Colonic mucosa (tissue), 4 donors: ENCODE data around the gene TLE4. TPM values are rescaled to one million over a fixed set of nuclear protein-coding genes. Genes with fewer than 3 reads are reported as not detected.

Source experiments
- DNase-seq: peaks from one replicate; pipeline ENCODE4 v3.0.0-alpha.2; 2020
- H3K27ac ChIP-seq: fragments of 200-600 bp; one replicate; pipeline ENCODE4 v1.8.0; 2021
- H3K27me3 ChIP-seq: fragments of 200-600 bp; one replicate; pipeline ENCODE4 v1.8.0; 2021
- H3K36me3 ChIP-seq: fragments of 200-600 bp; one replicate; pipeline ENCODE4 v1.8.0; 2021
- H3K4me1 ChIP-seq: fragments of 200-600 bp; one replicate; pipeline ENCODE4 v1.8.0; 2021; ENCODE audit warnings: mild to moderate bottlenecking
- H3K4me3 ChIP-seq: fragments of 200-600 bp; one replicate; pipeline ENCODE4 v1.8.0; 2021
- H3K9ac ChIP-seq, 2 donors: one replicate each; pipeline ENCODE4 v1.7.0; 2013; ENCODE audit warnings: control low read depth in 2 of 2, low read depth in 2 of 2, low read length in 2 of 2
- H3K9me3 ChIP-seq: fragments of 200-600 bp; one replicate; pipeline ENCODE4 v1.8.0; 2021
- intact Hi-C: fragments of 100-400 bp; cut with DNase I; formaldehyde crosslinking; loops from one replicate; pipeline ENCODE4 v1.14.1; 2022
- total RNA-seq, 2 donors: library from RNA; stranded (reverse); fragmentation: NEBNext Ultra II Directional in 1 of 2; extraction: Animal tissue kit (Norgen Biotek cat#: 25700) in 1 of 2; gene quantifications; one replicate each; pipeline ENCODE4 v1.2.1, GENCODE V29; 2021
- TF ChIP-seq, protein P1 (sequence below): fragments of 200-600 bp; IDR thresholded peaks from one replicate; pipeline ENCODE4 v1.8.0; 2022; ENCODE audit warnings: antibody characterized with exemption, mild to moderate bottlenecking
- donor health status: healthy.
- donor health status: DM: no; HTN: no; CAD: no.
- donor health status: DM: no; HTN: no; CAD: no.

TLE4 gene
- total RNA-seq, 2 donors from 2014 or later: 8.0 to 17.6 TPM

DNA sequence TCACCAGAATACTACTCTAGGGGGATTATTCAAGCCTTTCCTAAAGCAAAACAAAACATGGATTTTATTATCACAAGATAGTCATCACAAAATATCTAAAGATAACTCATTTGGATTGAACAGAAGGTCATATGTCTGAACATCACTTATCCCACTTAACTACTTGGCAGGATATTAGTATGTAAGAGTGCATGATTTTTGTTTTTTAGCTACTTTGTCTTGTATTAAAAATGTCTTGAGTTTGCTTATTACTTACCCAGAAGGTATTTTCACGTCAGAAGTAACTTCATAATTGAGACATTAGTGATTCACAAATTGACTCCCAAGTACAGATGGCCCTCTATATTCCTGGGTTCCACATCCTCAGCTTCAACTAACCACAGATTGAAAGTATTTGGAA is 113.8 kb downstream of the TLE4 start:
- Histone ChIP-seq H3K36me3 (no peaks in the 10 kb centered on the region), H3K4me3 (no peak overlapping the region), H3K27ac (no peak overlapping the region), H3K9ac (no peak overlapping the region), H3K4me1 (no peaks in the 10 kb centered on the region), H3K27me3 (no peaks in the 10 kb centered on the region), H3K9me3 (no peaks in the 10 kb centered on the region)
- DNase-seq: no peak
- intact Hi-C loops: no loop called here
- TF ChIP-seq, protein P1, sequence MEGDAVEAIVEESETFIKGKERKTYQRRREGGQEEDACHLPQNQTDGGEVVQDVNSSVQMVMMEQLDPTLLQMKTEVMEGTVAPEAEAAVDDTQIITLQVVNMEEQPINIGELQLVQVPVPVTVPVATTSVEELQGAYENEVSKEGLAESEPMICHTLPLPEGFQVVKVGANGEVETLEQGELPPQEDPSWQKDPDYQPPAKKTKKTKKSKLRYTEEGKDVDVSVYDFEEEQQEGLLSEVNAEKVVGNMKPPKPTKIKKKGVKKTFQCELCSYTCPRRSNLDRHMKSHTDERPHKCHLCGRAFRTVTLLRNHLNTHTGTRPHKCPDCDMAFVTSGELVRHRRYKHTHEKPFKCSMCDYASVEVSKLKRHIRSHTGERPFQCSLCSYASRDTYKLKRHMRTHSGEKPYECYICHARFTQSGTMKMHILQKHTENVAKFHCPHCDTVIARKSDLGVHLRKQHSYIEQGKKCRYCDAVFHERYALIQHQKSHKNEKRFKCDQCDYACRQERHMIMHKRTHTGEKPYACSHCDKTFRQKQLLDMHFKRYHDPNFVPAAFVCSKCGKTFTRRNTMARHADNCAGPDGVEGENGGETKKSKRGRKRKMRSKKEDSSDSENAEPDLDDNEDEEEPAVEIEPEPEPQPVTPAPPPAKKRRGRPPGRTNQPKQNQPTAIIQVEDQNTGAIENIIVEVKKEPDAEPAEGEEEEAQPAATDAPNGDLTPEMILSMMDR: no peak

DNA sequence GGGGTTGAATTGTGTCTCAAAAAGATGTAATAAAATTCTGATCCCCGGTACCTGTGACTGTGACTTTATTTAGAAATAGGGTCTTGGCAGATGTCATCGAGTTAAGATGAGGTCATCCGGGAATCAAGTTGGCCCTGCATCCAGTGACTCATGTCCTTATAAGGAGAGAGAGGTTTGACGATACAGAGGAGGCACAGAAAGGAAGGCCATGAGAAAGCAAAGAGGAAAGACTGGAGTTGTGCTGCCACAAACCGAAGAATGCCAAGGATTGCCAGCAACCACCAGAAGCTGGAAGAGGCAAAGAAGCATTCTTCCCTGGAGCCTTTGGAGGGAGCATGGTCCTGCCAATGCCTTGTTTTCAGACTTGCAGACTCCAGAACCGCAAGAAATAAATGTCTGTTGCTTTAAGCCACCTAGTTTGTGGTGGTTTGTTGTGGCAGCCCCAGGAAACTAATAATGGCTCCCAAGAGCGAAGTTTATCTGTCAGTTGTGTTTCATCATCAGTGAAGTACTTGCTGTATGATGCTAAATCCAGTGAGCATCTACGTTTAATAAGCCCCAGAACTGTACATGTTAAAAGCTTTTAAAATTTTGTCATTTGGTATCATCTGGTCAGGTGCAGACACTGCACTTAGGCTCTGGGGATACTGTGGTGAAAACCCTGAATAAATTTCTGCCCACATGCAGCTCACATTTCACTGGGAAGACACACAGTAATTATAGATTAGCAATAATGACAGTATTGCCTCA is 114.8 kb downstream of the TLE4 start:
- no peak overlapping the region for H3K9ac ChIP-seq
- TF ChIP-seq, protein P1: no peak
- no peak overlapping the region for H3K4me3 ChIP-seq
- no peak for DNase-seq
- H3K4me1 ChIP-seq: no peaks in the 10 kb centered on the region
- H3K36me3 ChIP-seq: no peaks in the 10 kb centered on the region
- intact Hi-C loops: no loop called here
- H3K27ac ChIP-seq: no peak overlapping the region
- H3K9me3 ChIP-seq: no peaks in the 10 kb centered on the region
- no peaks in the 10 kb centered on the region for H3K27me3 ChIP-seq

DNA sequence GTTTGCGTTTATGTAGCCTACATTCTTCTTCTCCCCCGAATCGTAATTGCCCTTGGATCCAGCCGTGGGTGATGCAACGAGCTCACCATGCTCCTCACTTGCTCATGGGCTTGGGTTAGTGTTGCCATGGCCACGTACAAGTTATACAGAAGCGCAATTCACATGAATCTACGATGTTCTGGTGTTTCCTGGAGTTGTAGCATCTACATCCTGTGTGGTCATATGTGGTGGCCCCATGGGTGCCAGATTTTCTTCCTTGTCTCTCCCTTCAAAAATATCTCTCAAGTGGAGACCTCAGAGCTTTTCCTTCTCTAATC is 115.3 kb downstream of the TLE4 start:
- no peak for DNase-seq
- no peaks in the 10 kb centered on the region for H3K36me3 ChIP-seq
- intact Hi-C loops: no loop called here
- H3K9ac ChIP-seq: no peak overlapping the region
- no peak overlapping the region for H3K27ac ChIP-seq
- H3K9me3 ChIP-seq: no peaks in the 10 kb centered on the region
- no peaks in the 10 kb centered on the region for H3K27me3 ChIP-seq
- TF ChIP-seq, protein P1: no peak
- no peak overlapping the region for H3K4me3 ChIP-seq
- H3K4me1 ChIP-seq: no peaks in the 10 kb centered on the region

DNA sequence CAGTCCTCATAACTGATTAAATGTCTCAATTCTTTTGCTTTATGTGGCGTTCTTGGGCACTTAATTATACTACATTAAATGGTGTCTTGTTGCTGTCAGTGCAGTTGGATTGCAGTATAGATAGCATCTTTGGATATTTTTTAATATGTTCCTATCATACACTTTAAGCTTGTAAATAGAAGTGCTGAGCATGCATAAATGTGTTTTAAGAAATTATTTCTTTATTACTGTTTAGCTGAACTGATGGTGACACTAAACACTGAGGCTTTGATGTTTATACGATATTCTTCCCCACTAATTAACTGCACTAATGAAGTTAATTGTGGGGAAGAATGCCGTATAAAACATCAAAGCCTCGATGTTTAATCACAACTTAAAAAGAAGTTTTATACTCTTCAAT is 116.6 kb downstream of the TLE4 start:
- no peak overlapping the region for H3K9ac ChIP-seq
- no peak for DNase-seq
- no peak overlapping the region for H3K27ac ChIP-seq
- H3K27me3 ChIP-seq: no peaks in the 10 kb centered on the region
- H3K4me1 ChIP-seq: no peaks in the 10 kb centered on the region
- H3K4me3 ChIP-seq: no peak overlapping the region
- TF ChIP-seq, protein P1: no peak
- no peaks in the 10 kb centered on the region for H3K9me3 ChIP-seq
- intact Hi-C loops: no loop called here
- H3K36me3 ChIP-seq: no peaks in the 10 kb centered on the region

DNA sequence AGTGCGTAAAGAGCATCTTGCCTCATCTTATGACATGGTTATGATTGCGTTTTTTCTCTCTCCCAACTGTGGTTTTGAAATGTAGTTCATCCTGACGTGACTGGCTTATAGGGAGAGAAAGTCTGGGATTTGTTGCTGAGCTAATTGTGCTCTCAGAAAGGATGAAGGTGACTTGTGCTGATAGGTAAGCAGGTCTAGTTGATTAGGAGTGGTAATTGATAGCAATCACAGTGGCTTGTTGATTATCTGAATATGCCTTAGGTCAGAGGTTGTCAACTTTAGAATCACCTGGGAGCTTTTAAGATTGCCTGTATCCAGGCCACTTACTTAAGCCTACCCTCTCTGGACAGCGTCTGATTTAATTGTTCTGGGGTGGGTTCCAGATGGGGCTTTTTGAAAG is 117.8 kb downstream of the TLE4 start:
- no peak for DNase-seq
- H3K9me3 ChIP-seq: no peaks in the 10 kb centered on the region
- H3K27ac ChIP-seq: no peak overlapping the region
- TF ChIP-seq, protein P1: no peak
- no peaks in the 10 kb centered on the region for H3K36me3 ChIP-seq
- no peak overlapping the region for H3K9ac ChIP-seq
- intact Hi-C loops: no loop called here
- H3K4me1 ChIP-seq: no peaks in the 10 kb centered on the region
- H3K4me3 ChIP-seq: no peak overlapping the region
- no peaks in the 10 kb centered on the region for H3K27me3 ChIP-seq
